ENCODE results near the gene MT1E. TPM values are rescaled to one million over a fixed set of nuclear protein-coding genes. Genes with fewer than 3 reads are reported as not detected.
A peak's percentile ranks its signal among the peaks of the same experiment; 100 is the strongest.
"Not testable (repeated sequence)": the region's sequence is repeated elsewhere in the genome, so short reads cannot be mapped to it uniquely, and the experiment has no call there.

MT1E gene
- total RNA-seq, 2 donors from 2014 or later = 0.53 TPM; not detected in 1

DNA sequence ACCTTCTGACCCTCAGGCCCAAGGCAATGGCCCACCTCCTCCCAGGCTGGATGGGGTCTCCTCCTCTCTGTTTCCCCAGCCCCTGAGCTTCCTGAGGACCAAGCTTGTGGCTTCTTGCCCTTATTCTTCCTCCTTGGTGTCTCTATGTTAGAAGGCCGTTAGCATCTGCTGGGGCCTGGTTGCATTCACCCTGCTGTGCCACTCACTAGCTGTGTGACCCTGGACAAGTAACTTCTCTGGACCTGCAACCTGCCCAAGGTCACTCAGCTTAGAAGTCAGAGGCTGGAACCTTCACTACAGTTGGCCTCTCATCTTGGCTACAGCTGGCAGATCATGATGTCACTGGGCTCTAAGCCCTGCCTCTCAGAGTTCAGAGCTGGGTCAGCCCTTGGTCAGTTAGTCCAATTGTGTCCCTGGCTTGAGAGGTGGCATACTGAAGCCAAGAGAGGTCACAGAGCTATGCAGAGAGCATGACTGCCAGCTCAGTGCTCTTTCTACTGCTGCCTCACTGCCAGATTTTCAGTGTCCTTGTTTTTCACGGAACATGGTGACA lies 14.2 kb upstream of the MT1E start:
- Mint-ChIP-seq H3K4me3 (peak overlapping the region; percentile 98), H3K4me1 (peaks cover 60% of the 10 kb centered on the region), H3K9me3 (no peaks in the 10 kb centered on the region), H3K27me3 (no peaks in the 10 kb centered on the region), H3K27ac (peak overlapping the region; percentile 95), H3K36me3 (ENCODE audit: low read depth) (peaks cover 13% of the 10 kb centered on the region)
- no peak for ATAC-seq (replicated peaks)

DNA sequence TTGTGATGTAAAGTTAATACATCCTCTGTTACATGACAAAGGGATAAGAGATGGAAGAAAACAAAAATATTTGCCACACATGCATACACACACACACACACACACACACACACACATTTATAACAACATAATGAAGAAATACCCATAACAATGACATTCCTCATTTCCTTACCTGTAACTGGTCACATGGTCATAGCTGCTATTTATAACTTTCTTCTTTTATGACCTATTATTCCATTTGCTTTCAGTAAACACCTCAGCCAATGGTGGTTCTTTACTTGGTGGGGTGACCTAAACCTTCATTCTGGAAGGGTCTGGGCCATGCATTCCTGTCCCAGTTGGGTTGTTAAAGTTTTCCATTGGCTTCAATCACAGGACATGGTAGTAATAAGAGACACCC lies 11.9 kb upstream of the MT1E start:
- ATAC-seq (replicated peaks) = no peak
- Mint-ChIP-seq H3K27me3 (no peaks in the 10 kb centered on the region), H3K27ac (peak overlapping the region; percentile 96), H3K4me1 (peaks cover 47% of the 10 kb centered on the region), H3K4me3 (peak overlapping the region; percentile 98), H3K9me3 (no peaks in the 10 kb centered on the region), H3K36me3 (ENCODE audit: low read depth) (peaks cover 13% of the 10 kb centered on the region)

- Mint-ChIP-seq H3K36me3 (ENCODE audit: low read depth) (peaks cover 7% of the 10 kb centered on the region), H3K4me1 (peaks cover 43% of the 10 kb centered on the region), H3K4me3 (peak overlapping the region; percentile 98), H3K27ac (peak overlapping the region; percentile 96), H3K27me3 (no peaks in the 10 kb centered on the region), H3K9me3 (no peaks in the 10 kb centered on the region)
- ATAC-seq (replicated peaks) = peak; percentile 72
These were observed 11.0 kb upstream of the MT1E start for GRCh38 chr16:56614549-56614991.

GRCh38 chr16:56615353-56615752 lies 10.2 kb upstream of the MT1E start:
- no peaks in the 10 kb centered on the region for H3K9me3 Mint-ChIP-seq
- no peaks in the 10 kb centered on the region for H3K27me3 Mint-ChIP-seq
- H3K4me3 Mint-ChIP-seq = peak overlapping the region; percentile 98
- peaks cover 39% of the 10 kb centered on the region for H3K4me1 Mint-ChIP-seq
- no peak for ATAC-seq (replicated peaks)
- peak overlapping the region; percentile 96 for H3K27ac Mint-ChIP-seq
- H3K36me3 Mint-ChIP-seq (ENCODE audit: low read depth) = peaks cover 6% of the 10 kb centered on the region

GRCh38 chr16:56616608-56617211 lies 8.9 kb upstream of the MT1E start:
- Mint-ChIP-seq H3K4me3 (peak overlapping the region; percentile 67), H3K4me1 (peaks cover 26% of the 10 kb centered on the region), H3K27ac (no peak overlapping the region), H3K36me3 (ENCODE audit: low read depth) (peaks cover 6% of the 10 kb centered on the region), H3K9me3 (no peaks in the 10 kb centered on the region), H3K27me3 (no peaks in the 10 kb centered on the region)
- no peak for ATAC-seq (replicated peaks)

- no peaks in the 10 kb centered on the region for H3K27me3 Mint-ChIP-seq
- peak; percentile 51 for ATAC-seq (replicated peaks)
- peak overlapping the region; percentile 67 for H3K4me3 Mint-ChIP-seq
- no peaks in the 10 kb centered on the region for H3K9me3 Mint-ChIP-seq
- H3K27ac Mint-ChIP-seq = no peak overlapping the region
- peaks cover 4% of the 10 kb centered on the region for H3K36me3 Mint-ChIP-seq (ENCODE audit: low read depth)
- H3K4me1 Mint-ChIP-seq = peaks cover 24% of the 10 kb centered on the region
These were observed 8.1 kb upstream of the MT1E start for GRCh38 chr16:56617212-56618085.

- Mint-ChIP-seq H3K9me3 (no peaks in the 10 kb centered on the region), H3K27me3 (no peaks in the 10 kb centered on the region), H3K4me3 (peak overlapping the region; percentile 67), H3K36me3 (ENCODE audit: low read depth) (no peaks in the 10 kb centered on the region), H3K4me1 (peaks cover 22% of the 10 kb centered on the region), H3K27ac (no peak overlapping the region)
- ATAC-seq (replicated peaks) = no peak
These were observed 7.4 kb upstream of the MT1E start for GRCh38 chr16:56618138-56618537.

- no peak overlapping the region for H3K4me3 Mint-ChIP-seq
- peaks cover 6% of the 10 kb centered on the region for H3K4me1 Mint-ChIP-seq
These were observed 5.2 kb upstream of the MT1E start for GRCh38 chr16:56620339-56620897.

DNA sequence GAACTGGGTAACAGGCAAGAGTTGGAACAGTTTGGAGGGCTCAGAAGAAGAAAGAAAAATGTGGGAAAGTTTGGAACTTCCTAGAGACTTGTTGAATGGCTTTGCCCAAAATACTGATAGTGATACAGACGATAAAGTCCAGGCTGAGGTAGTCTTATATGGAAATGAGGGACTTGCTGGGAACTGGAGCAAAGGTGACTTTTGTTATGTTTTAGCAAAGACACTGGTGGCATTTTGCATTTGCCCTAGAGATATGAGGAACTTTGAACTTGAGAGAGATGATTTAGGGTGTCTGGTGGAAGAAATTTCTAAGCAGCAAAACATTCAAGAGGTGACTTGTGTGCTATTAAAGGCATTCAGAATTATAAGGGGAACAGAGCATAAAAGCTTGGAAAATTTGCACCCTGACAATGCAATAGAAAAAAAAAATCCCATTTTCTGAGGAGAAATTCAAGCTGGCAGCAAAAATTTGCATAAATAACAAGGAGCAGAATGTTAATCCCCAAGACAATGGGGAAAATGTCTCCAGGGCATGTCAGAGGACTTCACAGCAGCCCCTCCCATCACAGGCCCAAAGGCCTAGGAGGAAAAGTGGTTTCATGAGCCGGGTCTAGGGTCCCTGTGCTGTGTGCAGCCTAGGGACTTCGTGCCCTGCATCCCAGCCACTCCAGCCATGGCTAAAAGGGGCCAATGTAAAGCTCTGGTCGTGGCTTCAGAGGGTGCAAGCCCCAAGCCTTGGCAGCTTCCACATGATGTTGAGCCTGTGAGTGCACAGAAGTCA lies 3.7 kb upstream of the MT1E start:
- not testable (repeated sequence) for ATAC-seq (replicated peaks); H3K27me3 Mint-ChIP-seq; H3K36me3 Mint-ChIP-seq (ENCODE audit: low read depth); H3K27ac Mint-ChIP-seq; H3K4me3 Mint-ChIP-seq; H3K9me3 Mint-ChIP-seq
- H3K4me1 Mint-ChIP-seq = peaks cover 11% of the 10 kb centered on the region

More at GRCh38 chr16:56620339-56620897, 5.2 kb upstream of the MT1E start:
- H3K9me3 Mint-ChIP-seq = no peaks in the 10 kb centered on the region
- no peaks in the 10 kb centered on the region for H3K27me3 Mint-ChIP-seq
- no peak overlapping the region for H3K27ac Mint-ChIP-seq
- no peaks in the 10 kb centered on the region for H3K36me3 Mint-ChIP-seq (ENCODE audit: low read depth)
- ATAC-seq (replicated peaks) = no peak

DNA sequence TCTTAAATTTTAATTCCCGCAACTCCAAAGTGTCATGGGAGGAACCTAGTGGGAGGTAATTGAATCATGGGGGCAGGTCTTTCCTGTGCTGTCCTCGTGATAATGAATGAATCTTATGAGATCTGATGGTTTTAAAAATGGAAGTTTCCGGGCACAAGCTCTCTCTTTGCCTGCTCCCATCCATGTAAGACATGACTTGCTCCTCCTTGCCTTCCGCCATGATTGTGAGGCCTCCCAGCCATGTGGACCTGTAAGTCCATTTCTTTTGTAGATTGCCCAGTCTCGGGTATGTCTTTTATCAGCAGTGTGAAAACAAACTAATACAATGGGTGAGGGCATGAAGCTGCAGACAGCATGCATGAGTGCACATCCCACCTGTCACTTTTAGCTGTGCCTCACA lies 2.4 kb upstream of the MT1E start:
- H3K4me3 Mint-ChIP-seq; H3K9me3 Mint-ChIP-seq; H3K27ac Mint-ChIP-seq; H3K27me3 Mint-ChIP-seq; ATAC-seq (replicated peaks); H3K36me3 Mint-ChIP-seq (ENCODE audit: low read depth): not testable (repeated sequence)
- peaks cover 11% of the 10 kb centered on the region for H3K4me1 Mint-ChIP-seq

GRCh38 chr16:56623637-56624036 lies 1.9 kb upstream of the MT1E start:
- Mint-ChIP-seq H3K4me1 (peaks cover 11% of the 10 kb centered on the region), H3K27me3 (peaks cover 4% of the 10 kb centered on the region), H3K9me3 (no peaks in the 10 kb centered on the region), H3K36me3 (ENCODE audit: low read depth) (no peaks in the 10 kb centered on the region), H3K27ac (no peak overlapping the region), H3K4me3 (no peak overlapping the region)
- ATAC-seq (replicated peaks) = no peak

DNA sequence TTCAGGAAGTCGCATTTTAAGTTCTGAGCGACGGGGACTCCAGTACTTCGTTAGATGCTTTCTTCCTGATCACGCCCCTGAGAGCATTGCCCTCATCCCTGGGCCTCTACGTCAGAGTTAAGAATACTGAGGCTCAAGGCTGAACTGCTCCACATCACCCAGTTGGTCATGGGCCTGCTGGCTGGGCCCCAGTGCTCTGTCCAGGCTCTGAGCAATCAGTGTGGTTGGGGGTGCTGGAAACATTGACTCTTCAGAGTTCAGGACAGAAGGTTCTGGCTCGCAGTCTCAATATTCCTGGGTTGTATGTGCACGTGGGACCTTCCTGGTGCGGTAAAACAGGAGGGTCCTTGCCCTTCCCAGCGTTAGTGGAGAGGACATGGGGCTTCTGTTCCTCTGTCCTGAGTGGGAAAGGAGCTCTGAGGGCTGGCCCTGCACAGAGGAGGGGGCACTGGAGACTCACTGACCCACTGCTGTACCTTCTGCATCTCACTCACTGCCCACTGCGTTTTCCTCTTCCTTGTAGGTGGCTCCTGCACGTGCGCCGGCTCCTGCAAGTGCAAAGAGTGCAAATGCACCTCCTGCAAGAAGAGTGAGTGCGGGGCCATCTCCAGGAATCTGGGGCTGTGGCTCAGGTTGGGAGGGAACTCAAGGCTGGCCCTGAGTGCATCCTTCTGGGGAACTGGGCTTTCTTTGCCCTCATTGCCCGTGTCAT lies 518 bp downstream of the MT1E start:
- Mint-ChIP-seq H3K4me1 (peaks cover 11% of the 10 kb centered on the region), H3K27ac (no peak overlapping the region), H3K27me3 (peaks cover 6% of the 10 kb centered on the region), H3K36me3 (ENCODE audit: low read depth) (no peaks in the 10 kb centered on the region), H3K9me3 (no peaks in the 10 kb centered on the region), H3K4me3 (peak overlapping the region; percentile 85)
- peak; percentile 49 for ATAC-seq (replicated peaks)

DNA sequence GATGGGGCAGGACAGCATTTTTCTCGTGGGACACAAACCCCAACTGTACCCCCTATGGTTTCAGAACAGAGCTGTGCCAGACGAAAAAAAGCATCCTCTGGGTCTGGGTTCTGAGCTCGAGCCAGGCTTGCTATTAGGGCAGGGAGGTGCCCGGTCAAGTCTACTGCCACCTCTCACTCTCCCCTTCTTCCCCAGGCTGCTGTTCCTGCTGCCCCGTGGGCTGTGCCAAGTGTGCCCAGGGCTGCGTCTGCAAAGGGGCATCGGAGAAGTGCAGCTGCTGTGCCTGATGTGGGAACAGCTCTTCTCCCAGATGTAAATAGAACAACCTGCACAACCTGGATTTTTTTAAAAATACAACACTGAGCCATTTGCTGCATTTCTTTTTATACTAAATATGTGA lies 1.1 kb downstream of the MT1E start:
- ATAC-seq (replicated peaks) = no peak
- Mint-ChIP-seq H3K36me3 (ENCODE audit: low read depth) (no peaks in the 10 kb centered on the region), H3K27me3 (peaks cover 12% of the 10 kb centered on the region), H3K4me1 (peaks cover 12% of the 10 kb centered on the region), H3K27ac (no peak overlapping the region), H3K4me3 (peak overlapping the region; percentile 85), H3K9me3 (no peaks in the 10 kb centered on the region)
